Measurements from ENCODE around the gene NOD1. TPM values are rescaled to one million over a fixed set of nuclear protein-coding genes. Genes with fewer than 3 reads are reported as not detected.
"Not testable (repeated sequence)": the region's sequence is repeated elsewhere in the genome, so short reads cannot be mapped to it uniquely, and the experiment has no call there.

NOD1 gene
- total RNA-seq, 4 donors from 2014 or later = 15.6 to 50.4 (median 26.7) TPM

GRCh38 chr7:30389791-30390190, 88.8 kb downstream of the NOD1 start:
- Histone ChIP-seq H3K4me3 (replicated peaks in 1 of 3) (no peak overlapping the region), H3K9me3 (no peaks in the 10 kb centered on the region), H3K4me1 (peaks cover 10 to 13% of the 10 kb centered on the region in 2 donors), H3K27me3 (no peaks in the 10 kb centered on the region), H3K36me3 (no peaks in the 10 kb centered on the region), H3K27ac (no peak overlapping the region)
- intact Hi-C loops (cut with DNase I) = no loop called here
- 86 to 88% methylated on average over 3 of the region's 3 CpGs for WGBS, 2 donors
- no peak for DNase-seq
- TF ChIP-seq CTCF (IDR thresholded peaks at IDR 0.05) (no peak), POLR2A (IDR thresholded peaks at IDR 0.05) (no peak)

- Histone ChIP-seq H3K4me1 (no peaks in the 10 kb centered on the region), H3K27ac (no peak overlapping the region), H3K27me3 (no peaks in the 10 kb centered on the region), H3K4me3 (replicated peaks in 1 of 3) (no peak overlapping the region), H3K36me3 (no peaks in the 10 kb centered on the region), H3K9me3 (no peaks in the 10 kb centered on the region)
- no peak for TF ChIP-seq CTCF (IDR thresholded peaks at IDR 0.05)
- no peak for TF ChIP-seq POLR2A (IDR thresholded peaks at IDR 0.05)
- 93 to 97% methylated on average over 1 of the region's 1 CpG for WGBS, 2 donors
- intact Hi-C loops (cut with DNase I) = no loop called here
- no peak for DNase-seq
Observed at GRCh38 chr7:30382607-30383006, 96.0 kb downstream of the NOD1 start.

GRCh38 chr7:30380824-30381223, 97.8 kb downstream of the NOD1 start:
- DNase-seq; H3K27me3 ChIP-seq; H3K4me1 ChIP-seq; H3K4me3 ChIP-seq (replicated peaks in 1 of 3); intact Hi-C loops (cut with DNase I); H3K36me3 ChIP-seq; H3K27ac ChIP-seq; H3K9me3 ChIP-seq: not testable (repeated sequence)
- 96% methylated on average over 4 of the region's 4 CpGs for WGBS, 2 donors

- intact Hi-C loops (cut with DNase I) = no loop called here
- Histone ChIP-seq H3K27ac (no peak overlapping the region), H3K36me3 (no peaks in the 10 kb centered on the region), H3K9me3 (no peaks in the 10 kb centered on the region), H3K27me3 (no peaks in the 10 kb centered on the region), H3K4me3 (replicated peaks in 1 of 3) (no peak overlapping the region), H3K4me1 (no peaks in the 10 kb centered on the region)
- DNase-seq = no peak
- no peak for TF ChIP-seq CTCF (IDR thresholded peaks at IDR 0.05)
- no peak for TF ChIP-seq POLR2A (IDR thresholded peaks at IDR 0.05)
- 91 to 96% methylated on average over 2 of the region's 2 CpGs for WGBS, 2 donors
Observed at GRCh38 chr7:30380294-30380693, 98.3 kb downstream of the NOD1 start.

GRCh38 chr7:30379741-30380140, 98.8 kb downstream of the NOD1 start:
- intact Hi-C loops (cut with DNase I) = no loop called here
- TF ChIP-seq CTCF (IDR thresholded peaks at IDR 0.05) (no peak), POLR2A (IDR thresholded peaks at IDR 0.05) (no peak)
- no peak for DNase-seq
- WGBS, 2 donors = 83 to 87% methylated on average over 4 of the region's 4 CpGs
- H3K36me3 ChIP-seq = no peaks in the 10 kb centered on the region
- H3K9me3 ChIP-seq = no peaks in the 10 kb centered on the region
- no peak overlapping the region for H3K27ac ChIP-seq
- no peak overlapping the region for H3K4me3 ChIP-seq (replicated peaks in 1 of 3)
- no peaks in the 10 kb centered on the region for H3K27me3 ChIP-seq
- H3K4me1 ChIP-seq = no peaks in the 10 kb centered on the region

GRCh38 chr7:30379131-30379530, 99.5 kb downstream of the NOD1 start:
- DNase-seq = no peak
- Histone ChIP-seq H3K27me3 (no peaks in the 10 kb centered on the region), H3K4me3 (replicated peaks in 1 of 3) (no peak overlapping the region), H3K9me3 (no peaks in the 10 kb centered on the region), H3K4me1 (no peaks in the 10 kb centered on the region), H3K27ac (no peak overlapping the region), H3K36me3 (no peaks in the 10 kb centered on the region)
- 90 to 91% methylated on average over 4 of the region's 4 CpGs for WGBS, 2 donors
- TF ChIP-seq CTCF (IDR thresholded peaks at IDR 0.05) (no peak), POLR2A (IDR thresholded peaks at IDR 0.05) (no peak)
- intact Hi-C loops (cut with DNase I) = no loop called here
